Measurements from ENCODE around the gene TFIP11. TPM values are rescaled to one million over a fixed set of nuclear protein-coding genes. Genes with fewer than 3 reads are reported as not detected.
A peak's percentile ranks its signal among the peaks of the same experiment; 100 is the strongest.

TFIP11 gene
- total and polyA plus RNA-seq, 10 of the 15 experiments (the other 5 are each of a cell fraction or from before 2014, with no cell fraction given): 14.2 to 43.3 (median 31.9) TPM

DNA sequence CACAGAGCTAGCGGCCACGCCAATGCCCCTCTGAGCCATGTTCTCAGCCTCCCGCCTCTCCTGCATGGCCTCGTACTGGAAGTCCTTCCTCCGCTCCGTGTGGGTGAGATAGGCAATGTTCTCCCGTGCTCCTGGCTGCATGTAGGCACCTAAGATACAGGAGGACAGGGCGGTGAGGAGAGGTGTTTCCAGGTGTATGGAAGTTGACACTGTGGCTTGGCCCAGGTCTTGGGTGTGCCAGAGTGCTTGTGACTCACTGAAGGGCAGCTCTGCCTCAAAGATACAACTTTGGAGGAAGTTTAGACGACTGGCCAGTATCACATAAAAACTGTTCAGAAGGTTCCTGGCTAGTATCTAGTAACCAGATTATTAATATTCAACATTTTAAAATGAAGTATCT is 20.1 kb downstream of the TFIP11 start:
- no peaks in the 10 kb centered on the region for H3K4me1 ChIP-seq (ENCODE audit: control insufficient read depth, insufficient read depth, low read length)
- H3K27ac ChIP-seq (ENCODE audit: control insufficient read depth, insufficient read depth): no peak overlapping the region
- DNase-seq (ENCODE audit: low read depth, low spot score) (no peak), ATAC-seq (no peak), FAIRE-seq (no peak)
- in situ Hi-C loops (cut with MboI): no loop called here
- BruUV-seq (replicated peaks): TSS peak; percentile 16
- intact Hi-C loops (cut with micrococcal nuclease; ENCODE audit: unreplicated experiment): no loop called here
- H2AFZ ChIP-seq (ENCODE audit: control insufficient read depth, low read depth, low read length): no peak overlapping the region
- POLR2A ChIA-PET: no interaction called here
- H3K9me3 ChIP-seq (replicated peaks; ENCODE audit: control insufficient read depth, insufficient read depth, low read length): no peaks in the 10 kb centered on the region
- no peaks in the 10 kb centered on the region for H3K79me2 ChIP-seq (ENCODE audit: control insufficient read depth, insufficient read depth, low read length)
- peak; percentile 49; the same call in 1 of the 2 replicates for TF ChIP-seq POLR2A (IDR thresholded peaks at IDR 0.05; ENCODE audit: low read depth, low read length)
- no peak for TF ChIP-seq SPI1 (IDR thresholded peaks at IDR 0.05; ENCODE audit: borderline replicate concordance, insufficient read depth, low read depth, low read length)
- TF ChIP-seq NR2F1 (conservative IDR thresholded peaks at IDR 0.05): no peak
- CTCF ChIA-PET: interaction anchor here (1.4 to 1.7 kb wide), 2 partner anchors 11 to 173 kb away, joined by 4 to 5 read pairs; no protein-coding TSS in a partner anchor
- peaks cover 33 to 46% of the 10 kb centered on the region in 2 experiments for H3K36me3 ChIP-seq (ENCODE audit: control insufficient read depth in 2 of 2, insufficient read depth in 2 of 2, low read length in 1 of 2)
- H3K27me3 ChIP-seq (replicated peaks in 1 of 2; ENCODE audit: control insufficient read depth in 2 of 2, insufficient read depth in 2 of 2, low read length in 1 of 2): no peaks in the 10 kb centered on the region
- H3K9ac ChIP-seq (ENCODE audit: control insufficient read depth, insufficient read depth, low read length): no peak overlapping the region
- H4K20me1 ChIP-seq (ENCODE audit: control insufficient read depth, insufficient read depth): no peaks in the 10 kb centered on the region
- RAD21 ChIA-PET (ENCODE audit: unreplicated experiment): no interaction called here
- SMC1A ChIA-PET (ENCODE audit: uncharacterized antibody, unreplicated experiment): interaction anchor here (1.6 kb wide), 1 partner anchor 10 kb away, joined by 9 read pairs; no protein-coding TSS in a partner anchor
- 91% methylated on average over 9 of the region's 9 CpGs for WGBS (ENCODE audit: insufficient coverage, insufficient replicate concordance, low lambda C conversion rate, missing lambda C conversion rate)
- no peak overlapping the region for H3K4me3 ChIP-seq
- H3K4me2 ChIP-seq (ENCODE audit: control insufficient read depth, insufficient read depth): no peak overlapping the region

DNA sequence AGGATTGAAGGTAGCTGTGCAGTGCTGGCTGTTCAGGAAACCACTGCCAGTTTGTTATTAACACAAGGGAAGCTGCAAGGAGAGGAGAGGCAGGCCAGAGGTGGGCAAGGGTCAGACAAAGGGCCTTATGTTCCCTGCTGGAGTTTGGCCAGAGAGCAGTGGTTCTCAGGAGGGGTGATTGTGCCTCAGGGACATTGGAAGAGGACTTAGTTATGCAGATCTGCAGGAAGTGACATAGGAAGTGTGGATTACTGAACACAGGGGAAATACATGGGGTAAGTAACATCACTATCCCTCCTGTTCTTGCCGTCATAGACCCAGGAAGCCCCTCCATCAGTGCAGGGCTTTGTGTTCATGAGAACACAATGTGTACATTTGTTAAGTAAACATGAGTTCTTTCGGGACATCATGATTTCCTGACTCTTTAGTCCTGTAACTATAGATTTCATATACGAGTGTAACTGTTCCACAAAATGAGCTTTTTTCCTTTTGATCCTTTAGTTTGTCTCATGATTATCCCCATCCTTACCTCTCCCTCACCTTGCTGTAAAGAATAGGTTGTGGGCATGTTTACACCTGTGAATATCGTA is 22.7 kb downstream of the TFIP11 start:
- H3K4me1 ChIP-seq (ENCODE audit: control insufficient read depth, insufficient read depth, low read length): no peaks in the 10 kb centered on the region; the same call in 1 of the 2 replicates
- ChIA-PET POLR2A (interaction anchor here (0.7 kb wide), 1 partner anchor 21 kb away, joined by 3 read pairs; no protein-coding TSS in a partner anchor), SMC1A (ENCODE audit: uncharacterized antibody, unreplicated experiment) (no interaction called here), RAD21 (ENCODE audit: unreplicated experiment) (interaction anchor here (0.6 kb wide), 2 partner anchors 89 to 117 kb away, joined by 3 to 4 read pairs; no protein-coding TSS in a partner anchor), CTCF (interaction anchor here (1.0 to 1.5 kb wide), 2 partner anchors 27 to 154 kb away, joined by 3 to 4 read pairs; no protein-coding TSS in a partner anchor)
- no peak overlapping the region for H3K4me3 ChIP-seq
- H3K4me2 ChIP-seq (ENCODE audit: control insufficient read depth, insufficient read depth): no peak overlapping the region
- FAIRE-seq (no peak), ATAC-seq (no peak), DNase-seq (ENCODE audit: low read depth, low spot score) (no peak)
- no peaks in the 10 kb centered on the region for H4K20me1 ChIP-seq (ENCODE audit: control insufficient read depth, insufficient read depth)
- in situ Hi-C loops (cut with MboI) (no loop called here), intact Hi-C loops (cut with micrococcal nuclease; ENCODE audit: unreplicated experiment) (no loop called here)
- TF ChIP-seq NBN (IDR thresholded peaks at IDR 0.05): no peak
- TF ChIP-seq ZNF274 (IDR thresholded peaks at IDR 0.05; ENCODE audit: insufficient read depth, insufficient read length): no peak
- no peak overlapping the region for H3K27ac ChIP-seq (ENCODE audit: control insufficient read depth, insufficient read depth)
- H3K27me3 ChIP-seq (replicated peaks in 1 of 2; ENCODE audit: control insufficient read depth in 2 of 2, insufficient read depth in 2 of 2, low read length in 1 of 2): no peaks in the 10 kb centered on the region
- H2AFZ ChIP-seq (ENCODE audit: control insufficient read depth, low read depth, low read length): no peak overlapping the region
- H3K36me3 ChIP-seq (ENCODE audit: control insufficient read depth in 2 of 2, insufficient read depth in 2 of 2, low read length in 1 of 2): peaks cover 22 to 32% of the 10 kb centered on the region in 2 experiments
- WGBS (ENCODE audit: insufficient coverage, insufficient replicate concordance, low lambda C conversion rate, missing lambda C conversion rate): 86% methylated on average over 4 of the region's 4 CpGs
- no TSS peak for BruUV-seq (replicated peaks)
- no peaks in the 10 kb centered on the region for H3K9me3 ChIP-seq (replicated peaks; ENCODE audit: control insufficient read depth, insufficient read depth, low read length)
- H3K79me2 ChIP-seq (ENCODE audit: control insufficient read depth, insufficient read depth, low read length): peaks cover 9% of the 10 kb centered on the region
- H3K9ac ChIP-seq (ENCODE audit: control insufficient read depth, insufficient read depth, low read length): no peak overlapping the region

All from GM12878 (cell line).